HG03045 (cell line): Measurements from ENCODE around the gene TOMM20.

Experiments used
- ATAC-seq: cut with Tn5 transposase; IDR thresholded peaks from one replicate; pipeline ENCODE4 v1.9.1; 2021; ENCODE audit warnings: mild to moderate bottlenecking, moderate library complexity; ENCODE audit not compliant: unreplicated experiment

The TOMM20 gene

DNA sequence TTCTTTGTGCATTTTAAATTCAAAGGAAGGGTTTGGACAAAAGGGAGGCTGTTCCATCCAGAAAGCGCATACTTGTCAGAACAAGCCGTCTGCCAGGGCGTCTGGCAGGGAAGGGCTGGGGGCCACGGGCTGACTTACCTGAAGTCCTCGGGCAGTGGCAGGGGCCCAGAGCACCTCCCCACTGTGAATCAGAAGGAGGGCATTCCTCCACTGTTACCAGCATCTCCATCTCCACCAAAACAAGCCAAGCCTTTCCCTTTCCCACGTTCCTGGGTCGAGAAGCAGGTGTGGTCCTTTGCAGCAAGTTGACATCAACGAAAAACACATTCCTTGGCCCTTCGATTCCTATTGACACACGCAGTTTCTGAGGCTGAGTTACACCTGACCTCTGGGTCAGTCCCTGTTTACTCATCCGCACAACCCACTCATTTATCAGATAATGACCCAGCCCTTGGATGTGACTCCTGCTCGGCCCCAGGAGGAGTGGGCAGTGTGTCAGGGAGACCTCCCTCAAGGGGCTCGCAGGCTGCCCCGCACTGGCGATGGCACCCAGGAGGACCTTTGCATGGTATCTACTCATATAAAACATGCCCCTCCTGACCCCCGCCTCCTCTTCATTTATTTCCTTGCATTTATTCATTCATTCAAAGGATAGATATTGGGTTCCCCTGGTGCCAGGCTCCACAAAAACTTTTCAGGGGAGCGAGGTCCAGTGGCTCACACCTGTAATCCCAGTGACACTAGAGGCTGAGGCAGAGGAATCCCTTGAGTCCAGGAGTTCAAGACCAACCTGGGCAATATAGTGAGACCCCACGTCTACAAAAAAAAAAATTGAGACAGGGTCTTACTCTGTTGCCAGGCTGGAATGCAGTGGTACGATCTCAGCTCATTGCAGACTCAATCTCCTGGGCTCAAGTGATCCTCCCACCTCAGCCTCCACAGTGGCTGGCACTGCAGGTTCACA, 60.2 kb downstream of the TOMM20 start:
- no peak for ATAC-seq

DNA sequence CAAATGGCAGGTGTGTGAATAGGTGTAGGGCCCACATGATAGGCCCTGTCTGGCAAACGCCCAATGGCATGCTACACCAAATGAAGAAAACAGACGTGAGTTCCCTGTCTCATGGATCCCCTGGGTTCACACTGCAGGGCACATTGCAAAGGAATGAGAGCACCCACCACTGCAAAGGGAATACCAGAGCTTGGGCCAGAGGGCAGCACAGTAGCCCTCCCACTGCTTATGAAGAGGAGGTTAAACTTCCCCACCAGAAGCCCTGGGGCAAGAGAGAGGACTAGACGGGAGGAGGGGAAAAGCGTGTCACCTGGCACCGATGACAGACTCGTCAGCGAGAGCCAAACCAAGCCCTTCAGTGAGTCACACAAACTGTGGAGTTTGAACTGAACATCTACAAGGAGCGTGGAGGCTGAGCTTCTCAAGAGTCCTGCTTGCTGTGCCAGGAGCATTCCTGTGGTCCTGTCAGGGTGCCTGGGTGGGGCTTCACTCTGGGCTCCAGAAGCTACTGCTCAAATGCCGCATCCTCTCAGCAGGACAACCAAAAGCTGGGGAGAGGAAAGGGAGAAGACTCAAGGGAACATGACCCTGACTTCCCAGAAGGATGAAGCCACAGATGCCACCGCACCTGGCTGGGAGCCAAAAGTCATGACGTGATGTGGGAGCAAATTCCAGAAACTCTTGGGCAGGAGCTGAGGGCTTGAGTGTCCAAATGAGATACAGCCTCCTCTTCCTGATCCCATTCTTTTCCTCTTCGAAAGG, 61.1 kb downstream of the TOMM20 start:
- no peak for ATAC-seq

DNA sequence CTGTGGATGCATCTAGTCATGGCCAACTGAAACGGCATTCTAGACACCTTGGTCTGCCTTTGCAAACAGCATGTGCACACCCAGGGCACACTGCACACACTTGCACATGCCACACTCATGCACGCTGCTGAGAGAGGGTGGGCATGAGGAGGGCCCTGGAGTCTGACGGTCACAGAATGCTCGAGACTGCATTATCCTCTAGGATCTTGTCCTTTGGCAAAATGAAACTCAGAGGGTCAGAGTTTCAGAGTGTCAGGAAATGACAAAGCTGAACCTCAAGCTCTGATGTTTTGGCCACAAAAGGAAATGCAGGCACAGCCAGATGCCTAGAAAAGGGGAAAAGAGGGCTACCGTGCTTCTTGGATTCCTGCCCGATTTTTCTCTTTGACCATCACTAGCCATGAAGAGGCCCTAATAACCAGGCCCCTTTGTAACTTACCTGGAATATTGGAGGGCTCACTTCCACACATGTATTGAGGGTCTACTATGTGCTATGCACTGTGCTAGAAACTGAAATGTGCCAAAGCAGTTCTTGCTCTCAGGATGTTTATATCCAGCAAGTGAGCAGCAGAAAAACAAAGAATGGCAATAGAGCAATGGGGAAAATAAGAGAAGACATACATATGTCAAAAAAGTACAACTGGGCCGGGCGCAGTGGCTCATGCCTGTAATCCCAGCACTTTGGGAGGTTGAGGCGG, 65.4 kb downstream of the TOMM20 start:
- ATAC-seq: no peak

DNA sequence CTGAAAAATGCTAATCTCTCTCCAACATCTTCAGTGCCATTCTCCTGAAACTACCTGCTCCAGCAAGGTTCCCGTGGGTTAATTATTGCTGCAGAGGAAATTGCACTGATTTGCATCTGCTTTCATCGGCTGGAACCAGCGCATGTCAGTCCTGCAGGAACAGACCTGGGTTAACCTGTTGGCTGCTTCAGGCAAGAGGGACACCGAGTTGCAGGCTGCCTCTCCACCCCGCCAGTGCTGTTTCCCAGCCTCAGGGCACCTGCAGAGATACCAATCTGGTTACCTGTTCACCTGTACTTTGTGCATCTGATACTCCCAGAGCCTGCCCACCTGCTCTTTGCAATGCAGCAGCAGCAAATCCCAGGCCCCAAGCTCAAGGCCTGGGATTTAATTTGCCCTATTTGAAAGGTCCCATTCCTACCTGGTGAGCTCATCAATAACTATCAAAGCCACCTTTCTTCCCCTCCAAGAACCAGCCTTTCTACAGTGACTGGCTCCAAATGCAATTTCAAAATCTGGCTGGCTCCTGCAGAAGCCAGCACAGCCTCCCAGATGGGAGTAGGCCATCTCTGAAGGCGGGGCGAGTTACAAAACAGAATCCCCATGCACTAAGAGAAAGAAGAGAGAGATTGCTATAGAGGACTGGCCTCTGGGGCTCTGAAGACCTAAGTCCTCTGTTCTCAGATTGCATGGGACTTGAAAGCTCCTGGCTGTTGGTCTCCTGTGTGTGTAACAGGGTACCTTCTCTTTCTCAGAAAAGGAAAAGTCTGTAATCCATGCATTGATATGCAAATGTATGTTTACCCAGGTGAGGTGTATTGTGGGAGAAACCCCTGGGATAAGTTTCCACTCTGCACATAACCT, 67.8 kb downstream of the TOMM20 start:
- no peak for ATAC-seq
